ENCODE measurements around the gene EIF3F. TPM values are rescaled to one million over a fixed set of nuclear protein-coding genes. Genes with fewer than 3 reads are reported as not detected.

The EIF3F gene
- total RNA-seq, 1 experiment from 2014 or later, result 437 TPM

DNA sequence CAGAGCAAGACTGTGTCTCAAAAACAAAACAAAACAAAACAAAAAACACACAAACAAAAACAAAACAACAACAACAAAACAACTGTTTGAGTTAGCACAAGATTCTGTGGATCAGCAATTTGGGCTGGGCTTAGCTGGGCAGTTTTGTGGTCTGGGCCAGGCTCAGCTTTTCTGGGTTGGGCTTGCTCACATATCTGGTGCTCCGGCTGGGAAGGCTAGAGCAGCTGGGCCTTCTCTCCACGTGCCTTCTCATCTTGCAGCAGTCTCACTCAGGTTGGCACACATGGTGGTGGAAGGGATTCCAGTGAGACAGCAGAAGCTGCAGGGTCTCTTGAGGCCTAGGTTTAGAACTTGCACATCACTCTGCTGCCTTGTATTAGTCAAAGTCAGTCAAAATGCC lies 35.7 kb downstream of the EIF3F start:
- no peak for DNase-seq (ENCODE audit: low spot score)

GRCh38 chr11:8023831-8024555 lies 36.9 kb downstream of the EIF3F start:
- no peak for DNase-seq (ENCODE audit: low spot score)

DNA sequence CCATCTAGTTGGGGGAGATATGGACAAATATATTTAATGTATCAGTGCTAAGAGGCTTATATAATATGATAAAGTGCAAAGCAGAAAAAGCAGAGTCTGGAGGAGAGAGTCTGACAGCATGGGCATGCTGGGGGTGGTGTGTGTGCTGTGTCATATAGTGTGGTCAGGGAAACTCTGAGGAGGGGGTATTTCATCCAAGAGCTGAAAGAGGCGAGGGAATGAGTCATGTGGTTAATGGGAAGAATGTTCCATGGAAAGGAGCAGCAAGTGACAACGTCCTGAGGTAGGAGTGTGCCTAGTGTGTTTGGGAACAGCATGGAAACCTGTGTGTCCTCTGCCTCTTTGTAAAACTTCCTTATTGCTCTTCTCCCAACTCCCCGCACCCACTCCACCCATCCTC lies 38.0 kb downstream of the EIF3F start:
- peak; percentile 52 for DNase-seq (ENCODE audit: low spot score)

DNA sequence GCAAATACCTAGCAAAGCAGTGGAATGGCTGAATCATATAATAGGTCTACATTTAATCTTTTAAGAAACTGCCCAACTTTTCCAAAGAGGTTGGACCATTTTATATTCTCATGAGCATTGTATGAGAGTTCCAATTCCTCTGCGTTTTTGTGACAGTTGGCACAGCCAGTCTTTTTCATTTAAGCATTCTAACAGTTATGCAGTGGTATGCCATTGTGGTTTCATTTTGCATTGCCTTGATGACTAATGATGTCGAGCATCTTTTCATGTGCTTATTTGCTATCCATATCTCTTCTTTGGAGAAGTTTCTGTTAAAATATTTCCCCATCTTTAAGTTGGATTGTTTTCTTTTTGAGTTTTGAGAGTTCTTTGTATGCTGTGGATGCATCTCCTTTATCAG lies 38.7 kb downstream of the EIF3F start:
- DNase-seq (ENCODE audit: low spot score), result peak; percentile 70

- no peak for DNase-seq (ENCODE audit: low spot score)
Observed at GRCh38 chr11:8026982-8027381, 39.8 kb downstream of the EIF3F start.

- DNase-seq (ENCODE audit: low spot score), result no peak
Observed at GRCh38 chr11:8028766-8029165, 41.6 kb downstream of the EIF3F start.

GRCh38 chr11:8030526-8031247 lies 43.5 kb downstream of the EIF3F start:
- DNase-seq (ENCODE audit: low spot score), result no peak

DNA sequence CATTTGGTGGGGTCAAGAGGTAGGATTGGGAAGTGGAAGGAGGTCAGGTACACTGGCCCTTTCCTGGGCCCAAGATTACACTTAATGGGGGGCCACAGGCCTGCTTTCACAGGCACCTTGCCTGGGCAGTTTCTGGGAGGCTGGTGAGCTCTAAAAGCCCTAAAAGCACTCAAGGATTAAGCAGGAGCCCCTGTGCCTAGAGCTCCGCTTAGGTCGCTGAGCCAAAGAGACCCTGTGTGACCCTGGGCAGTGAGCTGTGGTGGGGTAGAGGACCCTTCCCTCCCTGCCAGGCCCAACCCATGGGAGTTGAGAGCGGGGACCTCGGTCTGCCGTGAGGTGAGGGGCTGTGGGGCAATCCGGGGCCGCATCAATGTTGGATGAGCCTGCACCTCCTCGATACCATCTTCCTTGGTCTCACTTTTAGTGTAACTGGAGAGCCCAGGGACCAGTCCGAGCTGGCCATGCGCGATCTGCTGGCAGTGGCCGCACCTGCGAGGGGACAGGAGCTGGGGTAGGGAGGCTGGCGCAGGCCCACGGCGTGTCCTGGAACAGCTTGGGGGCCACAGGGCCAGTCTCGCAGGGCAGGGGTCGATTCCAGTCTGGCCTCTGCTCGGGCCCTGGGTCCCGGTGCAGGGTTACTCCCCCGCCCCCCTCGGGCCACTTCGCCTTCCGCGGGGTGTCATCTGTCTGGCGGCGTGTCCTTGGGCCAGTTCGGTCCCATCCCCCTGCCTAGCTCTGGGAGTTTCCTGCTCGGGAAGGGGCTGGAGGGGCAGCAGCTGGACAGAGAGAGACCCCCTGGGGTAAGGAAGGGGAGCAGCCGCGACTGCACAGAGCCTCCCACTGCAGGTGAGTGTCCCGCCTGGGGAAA lies 44.3 kb downstream of the EIF3F start:
- no peak for DNase-seq (ENCODE audit: low spot score)

DNA sequence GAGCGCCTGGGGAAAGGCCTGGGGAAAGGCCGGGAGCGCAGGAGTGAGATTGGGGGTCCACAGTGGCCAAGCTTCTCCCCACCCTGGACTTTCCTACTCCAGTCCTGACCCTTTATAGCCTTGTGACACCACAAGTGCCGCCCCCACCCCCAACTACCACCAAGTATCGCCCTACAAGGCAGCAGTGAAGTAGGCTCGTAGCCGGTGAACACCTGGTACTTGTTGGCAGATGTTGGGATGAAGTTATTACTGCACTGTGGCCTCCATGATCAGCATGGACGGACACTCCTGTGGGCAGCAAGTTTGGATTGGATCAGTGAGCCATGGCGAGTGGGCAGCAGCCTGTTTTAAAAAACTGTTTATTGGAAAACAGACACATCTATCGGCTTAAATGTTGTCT lies 45.0 kb downstream of the EIF3F start:
- no peak for DNase-seq (ENCODE audit: low spot score)

DNA sequence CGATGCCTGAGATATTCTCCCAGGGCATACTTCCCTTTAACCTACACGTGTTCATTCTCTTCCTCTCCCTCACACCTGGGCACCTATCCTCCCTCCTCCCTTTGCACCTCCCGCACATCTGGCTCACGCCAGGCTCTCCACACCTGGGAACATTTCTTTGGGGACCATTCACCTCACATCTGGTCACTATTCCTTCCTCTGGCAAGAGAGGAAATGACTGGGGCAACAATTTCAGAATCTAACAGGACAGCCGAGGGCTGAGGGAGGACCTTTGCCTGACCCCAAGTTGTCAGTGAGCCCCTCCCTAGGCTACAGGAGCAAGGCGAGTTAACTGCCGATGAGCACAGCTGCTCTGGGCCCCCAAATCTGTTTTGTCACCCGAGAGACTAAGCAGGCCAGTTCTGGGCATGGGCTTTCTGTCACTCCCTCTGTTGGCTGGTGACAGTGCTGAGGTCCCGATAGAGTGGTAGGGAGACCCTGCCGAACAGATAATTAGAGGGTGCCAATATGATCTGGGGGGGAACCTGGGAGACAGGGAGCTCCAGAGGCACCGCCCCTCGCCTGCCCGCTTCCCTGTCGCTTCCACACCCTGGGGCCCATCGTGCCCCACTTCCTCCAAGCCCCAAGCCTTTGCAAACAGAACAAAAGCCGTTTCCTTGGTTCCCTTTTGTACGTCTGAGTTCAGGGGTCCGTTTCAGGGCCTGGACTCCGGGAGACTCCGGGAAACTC lies 45.6 kb downstream of the EIF3F start:
- no peak for DNase-seq (ENCODE audit: low spot score)

DNA sequence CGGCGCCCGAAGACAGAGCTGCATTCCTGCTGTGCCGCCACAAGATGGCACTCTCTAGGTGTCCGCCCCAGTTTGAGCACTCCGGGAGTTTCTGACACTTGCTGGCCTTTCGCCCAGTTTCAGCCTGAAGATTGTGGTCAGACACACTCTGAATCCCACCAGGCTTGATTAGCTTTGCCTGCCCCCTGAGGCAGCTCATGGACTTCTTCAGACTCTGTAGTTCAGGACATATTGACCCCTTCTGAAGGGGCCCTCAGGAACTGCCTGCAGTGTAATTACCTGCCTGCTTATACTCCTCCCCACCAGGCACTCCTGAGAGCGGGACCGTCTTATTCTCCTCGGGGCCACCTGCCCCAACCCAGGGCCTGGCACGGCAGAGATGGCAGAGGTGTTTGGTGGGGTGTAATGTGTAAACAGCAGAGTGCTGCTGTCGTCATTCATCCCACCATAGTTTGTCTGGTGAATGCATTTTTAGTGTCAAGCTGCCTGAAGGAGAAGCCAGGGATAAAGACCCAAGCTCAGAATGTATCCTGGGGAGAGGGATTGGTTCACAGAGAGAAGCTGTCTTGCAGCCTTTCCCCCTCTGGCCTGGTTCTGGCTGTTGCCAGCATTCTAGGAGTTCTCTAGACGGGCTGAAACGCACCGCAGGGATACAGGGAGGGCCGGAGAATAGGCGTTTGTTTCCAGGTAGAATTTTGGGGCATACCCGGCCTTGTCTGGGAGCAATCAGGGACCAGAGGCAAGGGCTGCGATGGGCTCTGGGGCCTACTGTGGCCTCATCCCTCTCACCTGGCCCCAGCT lies 46.4 kb downstream of the EIF3F start:
- DNase-seq (ENCODE audit: low spot score), result peak; percentile 85

DNA sequence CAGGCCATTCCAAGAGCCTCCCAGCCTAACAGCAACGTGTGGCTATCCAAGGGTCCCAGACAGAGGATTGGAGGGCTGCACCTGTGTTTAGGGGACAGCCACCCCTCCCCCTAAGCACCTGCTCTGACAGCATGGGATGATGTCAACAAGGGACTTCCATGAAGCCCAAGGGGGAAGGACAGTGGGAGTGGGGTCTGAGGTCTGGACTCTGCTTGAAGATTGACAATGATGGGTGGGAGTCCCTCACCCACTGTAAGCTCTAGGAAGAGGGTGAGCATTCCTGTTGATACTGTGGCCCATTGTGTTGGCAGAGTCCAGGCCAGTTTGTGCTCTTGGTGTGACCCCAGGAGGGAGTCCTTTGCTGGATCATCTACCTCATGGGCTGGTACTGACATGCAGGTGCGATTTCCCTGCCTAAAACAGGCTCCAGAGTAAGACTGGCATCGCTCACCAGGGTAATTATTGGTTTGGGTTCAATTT lies 47.0 kb downstream of the EIF3F start:
- no peak for DNase-seq (ENCODE audit: low spot score)

DNA sequence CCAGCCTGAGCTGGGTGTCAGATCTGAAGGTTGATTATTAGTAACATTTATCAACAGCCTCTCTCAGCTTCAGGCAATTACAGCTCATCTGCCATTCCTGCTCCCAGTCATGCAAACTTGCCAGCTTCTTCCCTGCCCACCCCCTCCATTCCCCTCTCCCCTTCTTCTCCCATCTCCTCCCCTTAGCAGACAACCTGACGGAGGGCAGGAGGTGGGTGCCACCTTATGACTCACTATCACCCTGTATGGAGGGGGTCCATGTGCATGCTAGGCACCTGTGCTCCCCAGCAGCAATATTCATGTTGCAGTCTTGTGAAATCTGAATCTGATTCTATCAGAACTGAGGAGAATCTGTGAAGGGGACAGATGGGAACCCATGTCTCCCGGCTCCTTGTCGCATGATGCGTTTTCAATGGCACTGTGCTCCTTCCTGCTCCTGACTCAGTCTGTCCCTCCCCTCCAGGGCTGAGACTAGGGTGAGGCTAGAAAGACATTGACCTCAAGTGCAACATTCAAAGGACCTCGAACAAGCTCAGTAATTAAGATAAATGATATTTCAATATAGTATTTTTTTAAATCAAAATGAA lies 47.6 kb downstream of the EIF3F start:
- DNase-seq (ENCODE audit: low spot score), result no peak

DNA sequence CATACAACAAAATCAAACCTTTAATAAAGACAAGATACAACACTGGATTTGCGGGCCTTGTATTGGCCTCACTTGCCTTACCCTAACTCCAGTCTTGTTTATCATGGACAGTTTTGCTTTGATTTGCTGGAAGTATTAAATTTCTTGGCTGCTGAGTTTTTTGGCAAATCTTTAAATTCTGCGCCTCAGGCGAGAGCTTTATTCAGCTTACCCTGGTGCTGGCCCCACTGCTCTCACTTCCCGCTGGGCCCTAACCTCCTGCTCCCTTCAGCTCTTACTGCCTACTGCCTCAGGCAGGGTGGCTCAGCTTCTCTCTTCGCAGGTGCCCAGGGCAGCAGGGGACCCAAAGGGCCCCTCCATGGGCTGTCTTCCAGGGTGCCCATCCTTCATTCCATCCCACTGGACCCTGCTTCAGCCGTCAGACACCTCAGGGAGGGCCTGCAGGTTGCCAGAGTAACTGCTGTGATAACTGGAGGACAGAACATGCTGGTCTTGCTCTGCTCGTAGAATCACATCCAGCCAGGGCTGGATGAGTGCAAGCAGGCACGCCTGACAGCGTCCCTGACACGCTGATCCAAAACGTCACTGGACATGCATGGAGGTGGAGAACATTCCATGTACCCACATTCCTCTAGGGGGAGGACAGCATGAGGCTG lies 48.2 kb downstream of the EIF3F start:
- no peak for DNase-seq (ENCODE audit: low spot score)

GRCh38 chr11:8036002-8036802 lies 49.1 kb downstream of the EIF3F start:
- DNase-seq (ENCODE audit: low spot score), result no peak

DNA sequence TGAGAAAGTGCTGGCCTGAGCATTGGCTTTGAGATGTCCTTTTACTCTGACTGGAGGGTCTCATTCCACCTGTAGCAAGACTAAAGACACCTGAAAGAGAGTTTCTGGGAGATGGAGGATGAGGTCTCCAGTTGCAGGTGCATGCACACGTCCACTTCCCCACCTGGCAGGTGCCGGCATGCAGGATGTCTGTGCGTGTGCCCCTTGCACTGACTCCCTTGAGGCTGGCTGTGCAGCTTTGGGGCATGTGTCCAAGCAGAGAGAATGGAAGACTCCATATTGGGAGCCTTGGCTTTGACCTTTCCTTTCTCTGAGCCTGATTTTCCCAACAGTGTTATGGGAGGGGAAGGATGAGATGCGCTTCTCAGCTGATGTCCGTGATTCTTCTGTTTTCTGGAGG lies 49.8 kb downstream of the EIF3F start:
- no peak for DNase-seq (ENCODE audit: low spot score)

DNA sequence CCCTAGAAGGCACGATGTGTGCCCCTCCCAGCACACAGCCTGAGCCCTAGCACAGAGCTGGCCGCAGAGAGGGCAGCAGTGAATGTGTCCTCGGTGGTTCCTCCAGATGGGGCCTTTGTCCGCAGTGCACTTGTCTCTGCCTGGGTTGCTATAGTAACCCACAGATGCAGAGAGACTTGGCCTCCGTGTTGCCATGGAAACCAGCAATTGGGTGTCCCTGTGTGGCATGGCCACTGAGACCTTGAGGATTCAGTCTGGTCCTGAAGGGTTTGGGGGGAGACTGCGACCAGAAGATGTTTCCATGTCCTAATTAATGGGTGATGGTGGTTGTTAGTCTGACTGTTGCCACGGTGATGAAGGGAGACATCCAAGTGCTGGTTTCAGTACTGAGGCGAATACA lies 51.3 kb downstream of the EIF3F start:
- no peak for DNase-seq (ENCODE audit: low spot score)

DNA sequence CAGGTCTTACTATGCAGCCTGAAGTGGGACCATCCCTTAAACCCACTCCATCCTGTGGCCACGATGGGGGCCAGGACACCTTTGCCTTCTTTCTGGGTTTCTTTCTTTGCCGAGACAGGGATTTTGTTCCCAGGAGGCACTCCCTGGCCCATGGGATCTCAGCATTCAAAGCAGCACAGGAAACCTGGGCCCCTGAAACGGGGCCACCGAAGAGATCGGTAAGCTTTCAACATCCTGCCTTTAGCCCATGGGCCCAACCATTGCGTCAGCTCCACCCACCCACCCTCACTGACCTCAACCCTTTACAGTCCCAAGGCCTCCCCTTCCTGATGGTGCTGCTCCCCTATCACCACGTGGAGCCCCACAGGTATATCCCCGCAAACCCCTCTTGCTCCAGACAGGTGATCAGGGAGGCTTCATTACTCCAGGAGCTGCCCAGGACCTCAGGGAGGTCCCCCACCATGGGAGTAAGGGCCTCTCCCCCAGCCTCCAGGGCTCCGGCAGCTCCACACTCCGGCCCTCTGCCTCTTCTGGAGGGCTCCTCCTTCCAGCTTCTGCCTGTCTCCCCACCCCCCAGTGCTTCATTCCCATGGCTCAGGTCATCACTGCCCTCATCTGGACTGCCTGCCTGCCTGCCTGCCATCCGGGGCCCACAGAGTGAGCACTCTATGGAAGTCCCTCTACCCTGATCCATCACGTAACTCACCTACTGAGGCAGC lies 51.8 kb downstream of the EIF3F start:
- no peak for DNase-seq (ENCODE audit: low spot score)
